WTC11 (cell line): Measurements from ENCODE around the gene TRRAP. TPM values are rescaled to one million over a fixed set of nuclear protein-coding genes. Genes with fewer than 3 reads are reported as not detected.

Experiments
- ATAC-seq: fragments of 200-7000 bp; cut with Tn5 transposase; 2 replicates; pipeline ENCODE4 v1.10.0; 2021; ENCODE audit warnings: mild to moderate bottlenecking, moderate library complexity
- CTCF ChIA-PET: fragments of 300-600 bp; sonication (Branson Sonifier 250); formaldehyde crosslinking; loops from one replicate; lab custom pipeline; 2021; ENCODE audit warnings: antibody characterized with exemption; lab: Charles Lee
- POLR2A ChIA-PET: fragments of 350-600 bp; sonication (Branson Sonifier 250); formaldehyde crosslinking; loops from one replicate; lab custom pipeline; 2021; ENCODE audit warnings: antibody characterized with exemption; lab: Charles Lee
- DNase-seq: peaks from one replicate; pipeline ENCODE4 v3.0.0; 2021; ENCODE audit warnings: low spot score
- H3K27ac Mint-ChIP-seq: 2 replicates; pipeline ENCODE4 v1.8.0; 2021; ENCODE audit warnings: mixed read lengths
- H3K27me3 Mint-ChIP-seq: 2 replicates; pipeline ENCODE4 v1.8.0; 2021; ENCODE audit warnings: low read depth, mild to moderate bottlenecking, moderate library complexity, mixed read lengths
- H3K36me3 Mint-ChIP-seq: 2 replicates; pipeline ENCODE4 v1.8.0; 2021; ENCODE audit warnings: mixed read lengths
- H3K4me1 Mint-ChIP-seq: 2 replicates; pipeline ENCODE4 v1.8.0; 2022; ENCODE audit warnings: mixed read lengths
- H3K4me3 Mint-ChIP-seq: 2 replicates; pipeline ENCODE4 v1.8.0; 2021; ENCODE audit warnings: mild to moderate bottlenecking, moderate library complexity, mixed read lengths
- H3K9me3 Mint-ChIP-seq: 2 replicates; pipeline ENCODE4 v1.8.0; 2021; ENCODE audit warnings: mixed read lengths
- EMX1 ChIP-seq: fragments of 250-450 bp; sonication (Bioruptor Pico); IDR thresholded peaks from 2 replicates; pipeline ENCODE4 v1.8.0; 2021; ENCODE audit warnings: mild to moderate bottlenecking
- FOXJ3 ChIP-seq: sonication (generic); formaldehyde crosslinking; IDR thresholded peaks from 2 replicates; pipeline ENCODE4 v1.9.0; 2021; ENCODE audit warnings: missing genetic modification reagents, mild to moderate bottlenecking, borderline replicate concordance
- GRHL2 ChIP-seq: fragments of 250-450 bp; sonication (Bioruptor Pico); IDR thresholded peaks from 2 replicates; pipeline ENCODE4 v1.8.0; 2022; ENCODE audit warnings: mild to moderate bottlenecking, moderate library complexity; ENCODE audit not compliant: insufficient replicate concordance, severe bottlenecking
- JUN ChIP-seq: sonication (generic); formaldehyde crosslinking; IDR thresholded peaks from 2 replicates; pipeline ENCODE4 v1.8.0; 2023; ENCODE audit warnings: mild to moderate bottlenecking, missing genetic modification reagents
- MXD4 ChIP-seq: fragments of 250-450 bp; sonication (Bioruptor Pico); IDR thresholded peaks from 2 replicates; pipeline ENCODE4 v1.8.0; 2021; ENCODE audit warnings: mild to moderate bottlenecking, moderate library complexity, borderline replicate concordance
- NFYB ChIP-seq: sonication (generic); formaldehyde crosslinking; conservative IDR thresholded peaks from 2 replicates; pipeline ENCODE4 v1.8.0; 2022; ENCODE audit warnings: low read depth, missing genetic modification reagents
- SMAD3 ChIP-seq: sonication (generic); formaldehyde crosslinking; IDR thresholded peaks from 2 replicates; pipeline ENCODE4 v1.8.0; 2022; ENCODE audit warnings: missing genetic modification reagents, mild to moderate bottlenecking, borderline replicate concordance
- SMAD4 ChIP-seq: sonication (generic); formaldehyde crosslinking; IDR thresholded peaks from 2 replicates; pipeline ENCODE4 v1.8.0; 2022; ENCODE audit warnings: mild to moderate bottlenecking, missing genetic modification reagents
- TEAD4 ChIP-seq: sonication (generic); formaldehyde crosslinking; IDR thresholded peaks from 2 replicates; pipeline ENCODE4 v1.8.0; 2022; ENCODE audit warnings: mild to moderate bottlenecking, missing genetic modification reagents
- ZNF121 ChIP-seq: sonication (generic); formaldehyde crosslinking; IDR thresholded peaks from 2 replicates; pipeline ENCODE4 v1.8.0; 2023; ENCODE audit warnings: missing genetic modification reagents
- ZNF138 ChIP-seq: sonication (generic); formaldehyde crosslinking; conservative IDR thresholded peaks from 2 replicates; pipeline ENCODE4 v1.8.1; 2022; ENCODE audit warnings: mild to moderate bottlenecking, moderate library complexity, missing genetic modification reagents
- ZNF219 ChIP-seq: sonication (generic); formaldehyde crosslinking; IDR thresholded peaks from 2 replicates; pipeline ENCODE4 v1.8.0; 2023; ENCODE audit warnings: missing genetic modification reagents, mild to moderate bottlenecking, borderline replicate concordance
- ZNF317 ChIP-seq: sonication (generic); formaldehyde crosslinking; IDR thresholded peaks from 2 replicates; pipeline ENCODE4 v1.8.1; 2023; ENCODE audit warnings: low read depth, mild to moderate bottlenecking, moderate library complexity, missing genetic modification reagents, borderline replicate concordance
- total RNA-seq: library from RNA; stranded (reverse); gene quantifications from 3 replicates; pipeline ENCODE4 v1.2.3, GENCODE V29; 2021
- TF ChIP-seq, protein P1 (sequence below): sonication (generic); formaldehyde crosslinking; conservative IDR thresholded peaks from 2 replicates; pipeline ENCODE4 v1.8.1; 2022; ENCODE audit warnings: mild to moderate bottlenecking, missing genetic modification reagents
- TF ChIP-seq, protein P2 (sequence below): sonication (generic); formaldehyde crosslinking; IDR thresholded peaks from 2 replicates; pipeline ENCODE4 v1.8.1; 2022; ENCODE audit warnings: low read depth, missing genetic modification reagents, borderline replicate concordance
- TF ChIP-seq, protein P3 (sequence below): sonication (generic); formaldehyde crosslinking; IDR thresholded peaks from 2 replicates; pipeline ENCODE4 v1.8.0; 2022; ENCODE audit warnings: mild to moderate bottlenecking, missing genetic modification reagents
- TF ChIP-seq, protein P4 (sequence below): fragments of 200-600 bp; IDR thresholded peaks from 2 replicates; pipeline ENCODE4 v1.8.0; 2022; ENCODE audit warnings: antibody characterized with exemption
- TF ChIP-seq, protein P5 (sequence below): sonication (generic); formaldehyde crosslinking; IDR thresholded peaks from 2 replicates; pipeline ENCODE4 v1.8.1; 2023; ENCODE audit warnings: mild to moderate bottlenecking, missing genetic modification reagents
- TF ChIP-seq, protein P6 (sequence below): sonication (generic); formaldehyde crosslinking; IDR thresholded peaks from 2 replicates; pipeline ENCODE4 v1.8.1; 2023; ENCODE audit warnings: mild to moderate bottlenecking, missing genetic modification reagents
- TF ChIP-seq, protein P7 (sequence below): sonication (generic); formaldehyde crosslinking; IDR thresholded peaks from 2 replicates; pipeline ENCODE4 v1.8.0; 2023; ENCODE audit warnings: mild to moderate bottlenecking, missing genetic modification reagents

TRRAP gene
- total RNA-seq, 1 experiment from 2014 or later = 46.5 TPM

DNA sequence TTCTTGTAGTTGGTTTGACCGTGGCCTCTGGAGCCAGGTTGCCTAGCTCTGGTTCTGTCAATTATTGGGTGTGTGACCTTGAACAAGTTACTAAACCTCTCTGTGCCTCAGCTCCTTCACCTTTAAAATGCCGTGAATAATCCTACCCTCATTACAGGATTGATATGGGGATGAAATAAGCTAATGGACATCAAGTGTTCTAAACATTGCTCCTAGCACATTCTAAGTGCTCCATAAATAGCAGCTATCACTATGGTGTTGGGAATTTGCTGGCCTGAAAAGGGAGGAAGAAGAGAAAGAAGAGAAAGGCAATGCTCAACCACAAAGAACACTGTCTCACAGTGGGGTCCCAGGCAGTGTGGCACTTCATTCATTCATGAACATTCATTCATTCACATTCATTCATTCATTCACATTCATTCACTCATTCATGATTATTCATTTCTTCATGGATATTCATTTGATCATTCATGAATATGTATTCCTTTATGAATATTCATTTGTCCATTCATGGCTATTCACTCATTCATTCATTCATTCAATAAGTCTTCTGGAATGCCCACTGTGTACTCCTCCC lies 47.3 kb upstream of the TRRAP start:
- TF ChIP-seq JUN (CRISPR knock-in tag) = no peak
- TF ChIP-seq EMX1 = no peak
- no peak for TF ChIP-seq TEAD4 (CRISPR knock-in tag)
- no peak for TF ChIP-seq FOXJ3 (CRISPR knock-in tag)
- no peak for TF ChIP-seq SMAD3 (CRISPR knock-in tag)
- TF ChIP-seq ZNF138 = no peak
- no peak for TF ChIP-seq NFYB
- no peak for TF ChIP-seq ZNF121 (CRISPR knock-in tag)
- no peak for TF ChIP-seq MXD4
- TF ChIP-seq, all 79 proteins: peak for 0
- no peak overlapping the region for H3K4me3 Mint-ChIP-seq
- POLR2A ChIA-PET = interaction anchor here (1.1 kb wide), 1 partner anchor 59 kb away, joined by 3 read pairs; no protein-coding TSS in a partner anchor
- no peaks in the 10 kb centered on the region; the same call in 1 of the 2 replicates for H3K27me3 Mint-ChIP-seq
- no peak for DNase-seq
- no peak for ATAC-seq
- no peaks in the 10 kb centered on the region for H3K36me3 Mint-ChIP-seq
- no peak overlapping the region for H3K27ac Mint-ChIP-seq
- H3K9me3 Mint-ChIP-seq = 0 out of 2 replicates have a peak, but pooled peaks cover 3% of the 10 kb centered on the region
- peaks cover 16% of the 10 kb centered on the region for H3K4me1 Mint-ChIP-seq
- CTCF ChIA-PET = interaction anchor here (0.5 to 4.0 kb wide), 62 partner anchors 9 to 1795 kb away, joined by 3 to 37 read pairs (median 5); partner anchors contain the start of genes BAIAP2L1, NPTX2 and TMEM130

DNA sequence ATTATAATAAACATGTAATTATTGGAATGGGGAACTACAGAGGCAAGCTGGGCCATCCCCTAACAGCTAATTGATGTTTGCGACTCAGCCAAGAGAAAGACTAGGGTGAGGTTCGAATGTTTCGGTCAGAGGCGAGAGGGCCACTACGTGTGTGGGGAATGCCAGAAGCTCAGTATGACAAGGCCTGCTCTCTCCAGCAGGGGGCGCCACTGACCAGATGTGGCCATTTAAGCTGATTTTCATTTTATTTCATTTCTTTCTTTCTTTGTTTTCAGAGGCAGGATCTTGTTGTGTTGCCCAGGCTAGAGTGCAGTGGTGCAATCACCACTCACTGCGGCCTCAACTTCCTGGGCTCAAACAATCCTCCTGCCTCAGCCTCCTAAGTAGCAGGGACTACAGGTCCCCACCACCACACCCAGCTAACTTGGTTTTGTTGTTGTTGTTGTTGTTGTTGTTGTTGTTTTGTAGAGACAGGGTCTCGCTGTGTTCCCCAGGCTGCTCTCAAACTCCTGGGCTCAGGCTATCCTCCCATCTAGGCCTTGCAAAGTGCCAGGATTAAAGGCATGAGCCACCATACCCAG lies 46.6 kb upstream of the TRRAP start:
- Mint-ChIP-seq H3K36me3 (no peaks in the 10 kb centered on the region), H3K4me3 (no peak overlapping the region), H3K9me3 (0 out of 2 replicates have a peak, but pooled peaks cover 3% of the 10 kb centered on the region), H3K27ac (no peak overlapping the region)
- ATAC-seq (peak; percentile 49), DNase-seq (peak; percentile 70)
- ChIA-PET POLR2A (interaction anchor here (1.1 kb wide), 1 partner anchor 60 kb away, joined by 3 read pairs; no protein-coding TSS in a partner anchor), CTCF (interaction anchor here (0.5 to 4.0 kb wide), 63 partner anchors 8 to 1794 kb away, joined by 3 to 37 read pairs (median 5); partner anchors contain the start of genes BAIAP2L1, NPTX2 and TMEM130)
- TF ChIP-seq, protein P1, sequence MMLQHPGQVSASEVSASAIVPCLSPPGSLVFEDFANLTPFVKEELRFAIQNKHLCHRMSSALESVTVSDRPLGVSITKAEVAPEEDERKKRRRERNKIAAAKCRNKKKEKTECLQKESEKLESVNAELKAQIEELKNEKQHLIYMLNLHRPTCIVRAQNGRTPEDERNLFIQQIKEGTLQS = no peak
- TF ChIP-seq SMAD4 (CRISPR knock-in tag) (no peak), ZNF317 (no peak), GRHL2 (no peak), ZNF121 (CRISPR knock-in tag) (peak; percentile 74), ZNF219 (no peak)
- TF ChIP-seq, protein P2, sequence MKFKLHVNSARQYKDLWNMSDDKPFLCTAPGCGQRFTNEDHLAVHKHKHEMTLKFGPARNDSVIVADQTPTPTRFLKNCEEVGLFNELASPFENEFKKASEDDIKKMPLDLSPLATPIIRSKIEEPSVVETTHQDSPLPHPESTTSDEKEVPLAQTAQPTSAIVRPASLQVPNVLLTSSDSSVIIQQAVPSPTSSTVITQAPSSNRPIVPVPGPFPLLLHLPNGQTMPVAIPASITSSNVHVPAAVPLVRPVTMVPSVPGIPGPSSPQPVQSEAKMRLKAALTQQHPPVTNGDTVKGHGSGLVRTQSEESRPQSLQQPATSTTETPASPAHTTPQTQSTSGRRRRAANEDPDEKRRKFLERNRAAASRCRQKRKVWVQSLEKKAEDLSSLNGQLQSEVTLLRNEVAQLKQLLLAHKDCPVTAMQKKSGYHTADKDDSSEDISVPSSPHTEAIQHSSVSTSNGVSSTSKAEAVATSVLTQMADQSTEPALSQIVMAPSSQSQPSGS (CRISPR knock-in tag) = no peak
- TF ChIP-seq, protein P3, sequence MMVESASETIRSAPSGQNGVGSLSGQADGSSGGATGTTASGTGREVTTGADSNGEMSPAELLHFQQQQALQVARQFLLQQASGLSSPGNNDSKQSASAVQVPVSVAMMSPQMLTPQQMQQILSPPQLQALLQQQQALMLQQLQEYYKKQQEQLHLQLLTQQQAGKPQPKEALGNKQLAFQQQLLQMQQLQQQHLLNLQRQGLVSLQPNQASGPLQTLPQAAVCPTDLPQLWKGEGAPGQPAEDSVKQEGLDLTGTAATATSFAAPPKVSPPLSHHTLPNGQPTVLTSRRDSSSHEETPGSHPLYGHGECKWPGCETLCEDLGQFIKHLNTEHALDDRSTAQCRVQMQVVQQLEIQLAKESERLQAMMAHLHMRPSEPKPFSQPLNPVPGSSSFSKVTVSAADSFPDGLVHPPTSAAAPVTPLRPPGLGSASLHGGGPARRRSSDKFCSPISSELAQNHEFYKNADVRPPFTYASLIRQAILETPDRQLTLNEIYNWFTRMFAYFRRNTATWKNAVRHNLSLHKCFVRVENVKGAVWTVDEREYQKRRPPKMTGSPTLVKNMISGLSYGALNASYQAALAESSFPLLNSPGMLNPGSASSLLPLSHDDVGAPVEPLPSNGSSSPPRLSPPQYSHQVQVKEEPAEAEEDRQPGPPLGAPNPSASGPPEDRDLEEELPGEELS (CRISPR knock-in tag) = no peak
- TF ChIP-seq, protein P4, sequence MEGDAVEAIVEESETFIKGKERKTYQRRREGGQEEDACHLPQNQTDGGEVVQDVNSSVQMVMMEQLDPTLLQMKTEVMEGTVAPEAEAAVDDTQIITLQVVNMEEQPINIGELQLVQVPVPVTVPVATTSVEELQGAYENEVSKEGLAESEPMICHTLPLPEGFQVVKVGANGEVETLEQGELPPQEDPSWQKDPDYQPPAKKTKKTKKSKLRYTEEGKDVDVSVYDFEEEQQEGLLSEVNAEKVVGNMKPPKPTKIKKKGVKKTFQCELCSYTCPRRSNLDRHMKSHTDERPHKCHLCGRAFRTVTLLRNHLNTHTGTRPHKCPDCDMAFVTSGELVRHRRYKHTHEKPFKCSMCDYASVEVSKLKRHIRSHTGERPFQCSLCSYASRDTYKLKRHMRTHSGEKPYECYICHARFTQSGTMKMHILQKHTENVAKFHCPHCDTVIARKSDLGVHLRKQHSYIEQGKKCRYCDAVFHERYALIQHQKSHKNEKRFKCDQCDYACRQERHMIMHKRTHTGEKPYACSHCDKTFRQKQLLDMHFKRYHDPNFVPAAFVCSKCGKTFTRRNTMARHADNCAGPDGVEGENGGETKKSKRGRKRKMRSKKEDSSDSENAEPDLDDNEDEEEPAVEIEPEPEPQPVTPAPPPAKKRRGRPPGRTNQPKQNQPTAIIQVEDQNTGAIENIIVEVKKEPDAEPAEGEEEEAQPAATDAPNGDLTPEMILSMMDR = peak; percentile 81
- TF ChIP-seq, protein P5, sequence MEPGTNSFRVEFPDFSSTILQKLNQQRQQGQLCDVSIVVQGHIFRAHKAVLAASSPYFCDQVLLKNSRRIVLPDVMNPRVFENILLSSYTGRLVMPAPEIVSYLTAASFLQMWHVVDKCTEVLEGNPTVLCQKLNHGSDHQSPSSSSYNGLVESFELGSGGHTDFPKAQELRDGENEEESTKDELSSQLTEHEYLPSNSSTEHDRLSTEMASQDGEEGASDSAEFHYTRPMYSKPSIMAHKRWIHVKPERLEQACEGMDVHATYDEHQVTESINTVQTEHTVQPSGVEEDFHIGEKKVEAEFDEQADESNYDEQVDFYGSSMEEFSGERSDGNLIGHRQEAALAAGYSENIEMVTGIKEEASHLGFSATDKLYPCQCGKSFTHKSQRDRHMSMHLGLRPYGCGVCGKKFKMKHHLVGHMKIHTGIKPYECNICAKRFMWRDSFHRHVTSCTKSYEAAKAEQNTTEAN (CRISPR knock-in tag) = no peak
- TF ChIP-seq, protein P6, sequence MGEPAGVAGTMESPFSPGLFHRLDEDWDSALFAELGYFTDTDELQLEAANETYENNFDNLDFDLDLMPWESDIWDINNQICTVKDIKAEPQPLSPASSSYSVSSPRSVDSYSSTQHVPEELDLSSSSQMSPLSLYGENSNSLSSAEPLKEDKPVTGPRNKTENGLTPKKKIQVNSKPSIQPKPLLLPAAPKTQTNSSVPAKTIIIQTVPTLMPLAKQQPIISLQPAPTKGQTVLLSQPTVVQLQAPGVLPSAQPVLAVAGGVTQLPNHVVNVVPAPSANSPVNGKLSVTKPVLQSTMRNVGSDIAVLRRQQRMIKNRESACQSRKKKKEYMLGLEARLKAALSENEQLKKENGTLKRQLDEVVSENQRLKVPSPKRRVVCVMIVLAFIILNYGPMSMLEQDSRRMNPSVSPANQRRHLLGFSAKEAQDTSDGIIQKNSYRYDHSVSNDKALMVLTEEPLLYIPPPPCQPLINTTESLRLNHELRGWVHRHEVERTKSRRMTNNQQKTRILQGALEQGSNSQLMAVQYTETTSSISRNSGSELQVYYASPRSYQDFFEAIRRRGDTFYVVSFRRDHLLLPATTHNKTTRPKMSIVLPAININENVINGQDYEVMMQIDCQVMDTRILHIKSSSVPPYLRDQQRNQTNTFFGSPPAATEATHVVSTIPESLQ = no peak
- TF ChIP-seq, protein P7, sequence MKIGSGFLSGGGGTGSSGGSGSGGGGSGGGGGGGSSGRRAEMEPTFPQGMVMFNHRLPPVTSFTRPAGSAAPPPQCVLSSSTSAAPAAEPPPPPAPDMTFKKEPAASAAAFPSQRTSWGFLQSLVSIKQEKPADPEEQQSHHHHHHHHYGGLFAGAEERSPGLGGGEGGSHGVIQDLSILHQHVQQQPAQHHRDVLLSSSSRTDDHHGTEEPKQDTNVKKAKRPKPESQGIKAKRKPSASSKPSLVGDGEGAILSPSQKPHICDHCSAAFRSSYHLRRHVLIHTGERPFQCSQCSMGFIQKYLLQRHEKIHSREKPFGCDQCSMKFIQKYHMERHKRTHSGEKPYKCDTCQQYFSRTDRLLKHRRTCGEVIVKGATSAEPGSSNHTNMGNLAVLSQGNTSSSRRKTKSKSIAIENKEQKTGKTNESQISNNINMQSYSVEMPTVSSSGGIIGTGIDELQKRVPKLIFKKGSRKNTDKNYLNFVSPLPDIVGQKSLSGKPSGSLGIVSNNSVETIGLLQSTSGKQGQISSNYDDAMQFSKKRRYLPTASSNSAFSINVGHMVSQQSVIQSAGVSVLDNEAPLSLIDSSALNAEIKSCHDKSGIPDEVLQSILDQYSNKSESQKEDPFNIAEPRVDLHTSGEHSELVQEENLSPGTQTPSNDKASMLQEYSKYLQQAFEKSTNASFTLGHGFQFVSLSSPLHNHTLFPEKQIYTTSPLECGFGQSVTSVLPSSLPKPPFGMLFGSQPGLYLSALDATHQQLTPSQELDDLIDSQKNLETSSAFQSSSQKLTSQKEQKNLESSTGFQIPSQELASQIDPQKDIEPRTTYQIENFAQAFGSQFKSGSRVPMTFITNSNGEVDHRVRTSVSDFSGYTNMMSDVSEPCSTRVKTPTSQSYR = no peak
- TF ChIP-seq, all 79 proteins: peak for 2
- Mint-ChIP-seq H3K4me1 (peaks cover 10% of the 10 kb centered on the region), H3K27me3 (no peaks in the 10 kb centered on the region; the same call in 1 of the 2 replicates)
